RWPE1 (cell line): ENCODE measurements around the gene ZNF48.

Experiments used
- CTCF ChIA-PET: fragments of 350-600 bp; sonication (Branson Sonifier 250); formaldehyde crosslinking; extraction: SDS; loops from one replicate; lab custom pipeline; 2021; lab: Yijun Ruan, JAX
- POLR2A ChIA-PET: fragments of 400-600 bp; formaldehyde crosslinking; extraction: SDS; loops from one replicate; lab custom pipeline; 2020; ENCODE audit warnings: antibody characterized with exemption; ENCODE audit not compliant: low non-redundant PET; lab: Yijun Ruan, JAX
- DNase-seq: peaks from one replicate; pipeline ENCODE4 v3.0.0; 2012; ENCODE audit warnings: low spot score
- H3K27ac ChIP-seq: fragments of 450-650 bp; 2 replicates; pipeline ENCODE4 v1.5.1; 2017
- CTCF ChIP-seq: fragments of 450-650 bp; conservative IDR thresholded peaks from 2 replicates; pipeline ENCODE4 v1.5.1; 2017; ENCODE audit warnings: low read depth, mild to moderate bottlenecking

The ZNF48 gene

DNA sequence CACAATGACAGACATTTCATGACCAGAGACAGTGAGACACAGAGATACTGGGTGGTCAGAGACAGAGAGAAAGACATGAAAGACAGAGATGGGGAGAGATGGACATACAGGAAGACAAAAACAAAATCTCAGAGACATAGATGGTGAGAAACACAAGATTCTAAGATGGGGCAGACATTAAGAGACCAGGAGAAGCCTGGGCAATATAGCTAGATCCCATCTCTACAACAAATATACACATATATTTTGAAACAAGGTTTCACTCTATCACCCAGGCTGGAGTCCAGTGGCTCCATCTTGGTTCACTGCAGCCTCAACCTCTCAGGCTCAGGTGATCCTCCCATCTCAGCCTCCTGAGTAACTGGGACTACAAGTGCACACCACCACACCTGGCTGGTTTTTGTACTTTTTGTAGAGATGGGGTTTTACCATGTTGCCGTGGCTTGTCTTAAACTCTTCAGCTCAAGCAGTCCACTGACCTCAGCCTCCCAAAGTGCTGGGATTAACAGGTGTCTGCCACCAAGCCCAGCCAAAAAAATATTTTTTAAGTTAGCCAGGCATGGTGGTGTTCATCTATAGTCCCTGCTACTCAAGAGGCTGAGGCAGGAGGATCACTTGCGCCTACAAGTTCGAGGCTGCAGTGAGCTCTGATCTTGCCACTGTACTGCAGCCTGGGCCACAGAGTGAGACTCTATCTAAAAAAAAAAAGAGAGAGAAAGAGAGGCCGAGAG is 15.0 kb upstream of the ZNF48 start:
- POLR2A ChIA-PET = no interaction called here
- no peak for DNase-seq
- peak overlapping the region; percentile 42 for H3K27ac ChIP-seq
- TF ChIP-seq CTCF = no peak
- CTCF ChIA-PET = no interaction called here

GRCh38 chr16:30380803-30381208 is 14.4 kb upstream of the ZNF48 start:
- ChIA-PET POLR2A (no interaction called here), CTCF (no interaction called here)
- peak overlapping the region; percentile 42 for H3K27ac ChIP-seq
- TF ChIP-seq CTCF = no peak
- no peak for DNase-seq

DNA sequence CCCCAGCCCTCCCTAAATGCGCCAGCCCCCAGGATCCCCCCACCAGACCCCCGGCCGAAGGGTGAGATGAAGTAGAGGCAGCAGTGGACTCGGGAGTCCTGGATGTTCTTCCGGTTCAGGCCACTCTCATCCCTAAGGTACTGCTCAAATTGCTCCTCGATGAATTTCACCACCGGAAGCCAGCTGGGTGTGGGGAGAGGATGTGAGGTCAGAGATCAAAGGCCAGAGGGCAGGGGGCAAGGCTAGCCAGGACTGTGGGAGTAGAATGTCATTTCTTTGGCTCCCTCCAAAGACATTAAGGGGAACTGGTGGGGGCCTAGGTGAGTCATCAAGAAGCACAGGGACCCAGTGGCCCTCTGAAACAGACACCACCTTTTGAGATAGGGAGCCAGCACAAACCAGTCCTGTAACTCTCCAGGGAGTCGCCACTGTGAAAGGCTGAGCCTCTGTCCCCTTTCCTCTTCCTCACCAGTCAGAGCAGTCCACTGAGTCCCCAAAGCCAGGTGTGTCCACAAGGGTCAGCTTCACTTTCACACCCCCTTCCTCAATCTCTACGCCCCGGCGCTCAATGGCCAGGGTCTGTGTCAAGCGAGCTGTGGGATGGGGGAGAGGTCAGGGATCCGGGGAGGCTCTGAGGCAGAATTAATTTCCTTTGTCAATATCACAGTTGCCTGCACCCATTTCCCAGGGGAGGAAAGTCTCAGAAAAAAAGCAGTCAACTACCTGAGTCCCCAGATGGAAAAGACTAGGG is 13.8 kb upstream of the ZNF48 start:
- no peak for TF ChIP-seq CTCF
- no peak for DNase-seq
- ChIA-PET POLR2A (no interaction called here), CTCF (no interaction called here)
- peak overlapping the region; percentile 42 for H3K27ac ChIP-seq

- ChIA-PET CTCF (no interaction called here), POLR2A (interaction anchor here (0.5 kb wide), 1 partner anchor 268 kb away, joined by 11 read pairs; no protein-coding TSS in a partner anchor)
- no peak for TF ChIP-seq CTCF
- H3K27ac ChIP-seq = peak within 1 kb of the TSS; percentile 42
- no peak for DNase-seq
Observed at GRCh38 chr16:30382111-30382881, 12.9 kb upstream of the ZNF48 start, which contains the start of gene SEPTIN1. TSS of gene SEPTIN1 (minus strand) at chr16:30382561. CDS start at chr16:30382542, 19 bp downstream.

GRCh38 chr16:30383521-30383920 is 11.7 kb upstream of the ZNF48 start:
- ChIA-PET POLR2A (interaction anchor here (1.1 kb wide), 1 partner anchor 13 kb away, joined by 3 read pairs; no protein-coding TSS in a partner anchor), CTCF (no interaction called here)
- no peak for DNase-seq
- TF ChIP-seq CTCF = no peak
- no peak overlapping the region for H3K27ac ChIP-seq
